Occipital lobe (tissue), 2 donors: ENCODE measurements around the gene AASDH. TPM values are rescaled to one million over a fixed set of nuclear protein-coding genes. Genes with fewer than 3 reads are reported as not detected.

Source experiments
- DNase-seq: peaks from one replicate; lab custom pipeline; 2025; lab: John Stamatoyannopoulos, UW
- total RNA-seq: library from RNA; depleted of rRNA; stranded (reverse); fragments of >200 nt; gene quantifications from one replicate; pipeline ENCODE4 v1.2.3, GENCODE V29; 2014

Gene AASDH, protein sequence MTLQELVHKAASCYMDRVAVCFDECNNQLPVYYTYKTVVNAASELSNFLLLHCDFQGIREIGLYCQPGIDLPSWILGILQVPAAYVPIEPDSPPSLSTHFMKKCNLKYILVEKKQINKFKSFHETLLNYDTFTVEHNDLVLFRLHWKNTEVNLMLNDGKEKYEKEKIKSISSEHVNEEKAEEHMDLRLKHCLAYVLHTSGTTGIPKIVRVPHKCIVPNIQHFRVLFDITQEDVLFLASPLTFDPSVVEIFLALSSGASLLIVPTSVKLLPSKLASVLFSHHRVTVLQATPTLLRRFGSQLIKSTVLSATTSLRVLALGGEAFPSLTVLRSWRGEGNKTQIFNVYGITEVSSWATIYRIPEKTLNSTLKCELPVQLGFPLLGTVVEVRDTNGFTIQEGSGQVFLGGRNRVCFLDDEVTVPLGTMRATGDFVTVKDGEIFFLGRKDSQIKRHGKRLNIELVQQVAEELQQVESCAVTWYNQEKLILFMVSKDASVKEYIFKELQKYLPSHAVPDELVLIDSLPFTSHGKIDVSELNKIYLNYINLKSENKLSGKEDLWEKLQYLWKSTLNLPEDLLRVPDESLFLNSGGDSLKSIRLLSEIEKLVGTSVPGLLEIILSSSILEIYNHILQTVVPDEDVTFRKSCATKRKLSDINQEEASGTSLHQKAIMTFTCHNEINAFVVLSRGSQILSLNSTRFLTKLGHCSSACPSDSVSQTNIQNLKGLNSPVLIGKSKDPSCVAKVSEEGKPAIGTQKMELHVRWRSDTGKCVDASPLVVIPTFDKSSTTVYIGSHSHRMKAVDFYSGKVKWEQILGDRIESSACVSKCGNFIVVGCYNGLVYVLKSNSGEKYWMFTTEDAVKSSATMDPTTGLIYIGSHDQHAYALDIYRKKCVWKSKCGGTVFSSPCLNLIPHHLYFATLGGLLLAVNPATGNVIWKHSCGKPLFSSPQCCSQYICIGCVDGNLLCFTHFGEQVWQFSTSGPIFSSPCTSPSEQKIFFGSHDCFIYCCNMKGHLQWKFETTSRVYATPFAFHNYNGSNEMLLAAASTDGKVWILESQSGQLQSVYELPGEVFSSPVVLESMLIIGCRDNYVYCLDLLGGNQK
- 41.8 TPM for total RNA-seq

DNA sequence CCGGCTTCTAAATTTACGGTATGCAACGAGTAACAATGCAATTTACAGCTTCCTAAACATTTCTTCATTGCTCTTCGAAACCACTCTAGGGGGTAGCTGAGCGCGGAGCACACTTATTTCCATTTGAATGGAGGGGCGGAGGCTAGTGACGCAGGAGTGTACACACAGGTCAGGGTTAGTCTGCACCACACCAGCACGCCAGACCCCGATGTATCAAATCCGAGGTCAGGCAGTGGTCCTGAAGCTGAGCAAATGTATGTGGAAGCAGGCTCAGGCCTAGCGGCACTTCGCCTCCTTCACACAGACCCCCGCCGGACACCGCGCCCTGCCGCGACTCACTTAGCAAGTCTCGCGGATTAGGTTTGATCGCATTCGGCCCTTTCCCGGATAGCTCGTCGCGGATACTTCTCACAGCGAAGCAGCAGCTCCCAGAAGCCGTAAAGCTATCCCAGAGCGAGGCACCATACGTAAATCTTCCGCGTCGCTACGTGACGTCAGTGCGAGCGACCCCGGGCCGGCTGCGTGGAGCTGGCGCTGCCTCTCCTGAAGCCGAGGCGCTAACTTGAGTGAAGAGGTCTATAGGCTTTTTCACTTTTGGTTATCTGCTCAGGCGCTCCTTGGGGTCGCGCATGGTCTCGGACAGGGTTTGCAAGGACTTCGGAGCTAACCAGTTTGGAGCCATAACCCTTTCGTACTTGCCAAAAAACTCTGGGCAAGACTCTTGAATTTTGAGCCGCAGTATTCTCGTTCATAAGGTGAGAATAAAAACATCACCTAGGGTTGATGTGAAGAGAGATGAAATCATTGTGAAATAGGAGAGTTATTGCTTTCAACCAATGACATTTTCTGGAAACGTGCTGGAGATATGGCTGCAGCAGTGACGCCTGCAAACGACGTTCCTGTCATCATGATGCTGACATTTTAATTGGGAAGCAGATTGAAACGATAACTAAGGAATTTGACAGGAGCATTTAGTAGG is at the start of gene AASDH:
TSS of gene AASDH (minus strand) at position 469 of the 979 bp plus-strand sequence. CDS start 3,192 bp downstream, outside the sequence.
- peak; percentile 92 for DNase-seq

DNA sequence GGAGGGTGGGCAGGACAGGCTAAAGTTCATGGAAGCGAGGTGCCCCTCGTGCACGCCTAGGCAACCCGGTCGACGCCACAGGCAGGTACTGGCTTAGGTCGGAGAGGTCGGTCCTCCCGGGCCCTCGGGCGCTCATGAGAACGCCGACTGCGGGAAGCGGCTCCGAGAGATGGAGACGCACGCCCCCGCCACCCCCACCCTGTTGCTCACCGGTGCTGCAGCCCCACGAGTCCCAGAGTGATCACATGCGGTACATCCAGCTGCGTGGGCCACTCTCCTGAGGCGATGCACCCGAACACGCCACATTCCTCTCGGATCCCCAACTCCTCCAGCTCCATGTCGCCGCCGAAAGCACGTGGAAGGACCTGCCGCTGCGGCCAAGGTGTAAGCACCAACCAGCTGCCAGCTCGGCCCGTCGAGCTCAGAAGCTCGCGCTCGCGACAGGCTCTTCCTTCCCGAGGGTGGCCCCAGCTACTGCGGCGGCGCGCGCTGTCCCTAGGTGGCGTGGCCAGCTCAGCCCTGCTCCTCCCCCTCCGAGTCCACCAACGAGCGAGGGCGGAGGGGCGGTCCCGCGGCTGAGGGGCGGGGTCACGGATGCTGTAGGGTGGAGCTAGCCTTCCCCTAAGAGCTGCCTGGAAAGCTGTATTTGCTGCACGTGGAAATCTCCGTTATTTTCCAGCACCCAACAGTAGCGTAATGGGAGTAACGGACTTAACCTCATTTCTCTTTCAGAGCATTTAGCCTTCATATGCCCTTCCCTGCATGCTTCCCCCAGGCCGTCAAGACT is 48.0 kb upstream of the AASDH start, which contains the start of gene PPAT:
TSS of gene PPAT (minus strand) at position 476 of the 787 bp plus-strand sequence. CDS start at position 338, 138 bp downstream.
- peak; percentile 98 for DNase-seq

DNA sequence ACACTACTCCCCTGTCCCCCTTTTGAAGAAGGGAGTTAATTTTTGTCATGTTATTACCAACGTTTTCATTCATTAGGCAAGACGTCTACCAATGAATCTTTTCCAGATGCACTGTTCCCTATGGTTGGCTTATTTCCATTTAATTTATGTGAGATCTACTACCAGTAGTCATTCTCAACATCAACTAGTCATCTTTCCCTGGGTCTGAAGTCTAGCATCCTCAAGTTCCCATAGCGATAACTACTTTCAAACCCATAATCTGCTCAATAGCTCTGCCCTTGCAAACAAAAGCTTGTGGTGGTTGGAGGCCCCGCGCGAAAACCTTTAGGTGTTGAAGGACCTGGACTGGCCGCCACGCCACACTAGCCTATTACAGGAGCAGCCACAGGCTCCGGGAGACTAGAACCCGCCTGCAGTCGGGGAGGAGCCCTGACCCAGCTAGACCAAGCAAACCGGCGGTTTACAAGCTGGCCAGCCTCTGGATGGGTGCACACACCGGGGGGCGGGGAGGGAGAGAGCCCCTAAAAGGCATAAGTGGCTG is 47.4 kb upstream of the AASDH start:
- DNase-seq = no peak

DNA sequence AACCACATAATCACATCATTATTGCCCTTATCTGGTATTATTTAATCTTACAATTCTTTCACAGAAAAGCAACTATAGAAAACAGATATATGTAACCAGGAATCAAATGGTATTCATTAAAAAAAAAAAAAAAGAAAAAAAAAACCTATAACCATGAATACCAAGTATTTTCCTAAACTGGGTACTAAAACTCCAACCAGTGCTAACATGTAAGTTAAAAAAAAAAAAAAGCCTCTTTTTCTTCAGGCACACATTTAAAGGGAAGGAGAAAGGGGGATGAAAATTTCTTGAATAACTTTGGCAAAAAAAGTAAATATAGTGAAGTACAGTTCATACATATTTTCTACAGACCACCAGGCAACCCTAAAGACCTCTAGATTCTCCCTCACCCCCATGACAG is 46.0 kb upstream of the AASDH start:
- DNase-seq = no peak

DNA sequence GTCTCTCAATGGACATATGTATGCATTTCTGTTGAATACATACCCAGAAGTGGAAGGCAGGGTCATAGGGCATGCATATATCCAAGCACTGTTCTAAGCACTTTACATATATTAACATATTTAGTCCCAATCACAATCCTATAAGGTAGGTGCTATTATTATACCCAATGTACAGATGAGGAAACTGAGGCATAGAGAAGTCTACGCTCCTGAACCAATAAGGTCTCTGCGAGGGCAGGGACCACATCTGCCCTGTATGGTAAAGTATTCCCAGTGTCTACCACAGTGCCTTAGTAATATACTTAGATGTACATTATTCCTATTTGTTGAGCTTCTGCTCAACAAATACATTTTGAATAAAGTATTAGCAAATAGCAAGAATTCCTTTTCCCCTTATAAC is 42.9 kb upstream of the AASDH start:
- DNase-seq = no peak

DNA sequence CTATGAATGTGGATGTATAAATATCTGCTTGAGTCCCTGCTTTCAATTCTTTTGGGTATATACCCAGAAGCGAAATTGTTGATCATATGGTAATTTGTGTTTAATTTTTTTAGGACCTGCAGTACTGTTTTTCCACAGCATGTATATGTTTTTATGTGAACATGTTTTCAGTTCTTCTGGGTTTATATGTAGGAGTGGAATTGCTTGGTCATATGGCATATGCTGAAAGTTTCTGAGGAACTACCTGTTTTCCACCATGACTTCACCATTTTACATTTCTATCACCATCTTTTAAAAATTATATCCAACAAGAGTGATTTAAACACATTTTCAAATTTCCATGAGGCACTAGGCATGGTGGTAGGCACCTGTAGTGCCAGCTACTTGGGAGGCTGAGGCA is 39.9 kb upstream of the AASDH start:
- no peak for DNase-seq

DNA sequence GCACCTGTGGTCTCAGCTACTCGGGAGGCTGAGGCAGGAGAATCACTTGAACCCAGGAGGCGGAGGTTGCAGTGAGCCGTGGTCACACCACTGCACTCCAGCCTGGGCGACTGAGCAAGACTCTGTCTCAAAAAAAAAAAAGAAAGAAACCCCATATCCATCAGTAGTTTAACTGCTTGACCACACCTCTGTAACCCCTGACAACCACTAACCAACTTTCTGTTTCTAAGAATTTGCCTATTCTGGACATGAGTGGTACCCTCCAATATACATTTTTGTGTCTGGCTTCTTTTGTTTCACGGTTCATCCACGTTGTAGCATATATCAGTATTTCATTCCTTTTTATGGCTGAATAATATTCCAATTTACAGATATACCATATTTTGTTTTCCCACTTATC is 39.0 kb upstream of the AASDH start:
- no peak for DNase-seq

DNA sequence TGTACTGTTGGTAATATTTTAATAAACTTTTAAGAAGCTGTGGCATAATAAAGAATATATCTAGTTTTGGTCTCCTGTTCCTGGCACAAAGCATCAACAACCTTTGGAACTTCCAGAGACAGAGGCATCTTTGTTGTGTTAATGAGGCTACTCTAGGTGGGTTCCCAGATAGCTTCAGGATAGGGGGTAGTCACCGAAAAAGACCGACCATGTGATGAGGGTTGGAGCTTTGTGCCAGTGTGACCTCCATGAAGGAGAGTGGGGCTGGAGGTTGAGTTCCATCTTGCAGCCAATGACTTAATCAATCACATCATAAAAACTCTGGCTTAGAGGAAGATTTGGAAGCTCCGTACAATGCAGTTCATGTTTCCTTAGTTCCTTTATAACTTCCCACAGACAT is 38.2 kb upstream of the AASDH start:
- no peak for DNase-seq

DNA sequence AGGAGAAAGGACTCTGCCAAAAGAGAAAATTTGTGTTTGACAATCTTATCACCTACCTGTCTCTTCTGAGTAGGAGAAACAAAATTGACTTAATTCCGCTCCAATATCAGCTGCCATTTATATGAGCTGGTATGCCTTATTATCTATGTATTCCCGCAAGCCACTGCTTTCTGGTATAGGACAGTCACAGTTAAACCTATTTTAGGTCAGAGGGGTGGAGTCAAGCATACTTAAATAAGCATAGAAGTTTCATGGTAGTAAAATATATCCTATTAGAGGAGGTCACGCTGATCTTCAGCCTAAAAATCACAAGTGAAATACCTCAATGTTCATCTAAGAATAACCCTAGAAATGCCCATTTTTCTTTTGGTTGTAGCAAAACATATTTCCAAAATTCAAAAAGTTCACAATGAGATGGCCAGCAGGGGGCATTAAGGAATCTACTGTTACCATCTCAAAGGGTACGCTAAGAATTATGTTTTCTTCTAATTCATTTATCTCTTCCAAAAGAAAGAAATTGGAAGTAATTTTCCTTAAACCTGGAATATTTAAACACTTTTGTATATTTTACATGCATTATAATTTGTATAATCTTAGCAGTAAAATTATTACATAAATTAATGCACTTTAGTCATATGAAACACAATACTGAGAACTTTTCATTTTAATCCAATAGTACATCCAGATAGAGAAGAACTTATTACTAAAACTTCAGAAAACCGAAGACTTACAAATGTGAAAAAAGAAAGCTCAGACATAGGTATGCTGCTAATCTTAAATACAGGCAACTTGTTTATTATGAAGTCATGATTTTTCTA is 37.6 kb upstream of the AASDH start:
- no peak for DNase-seq

DNA sequence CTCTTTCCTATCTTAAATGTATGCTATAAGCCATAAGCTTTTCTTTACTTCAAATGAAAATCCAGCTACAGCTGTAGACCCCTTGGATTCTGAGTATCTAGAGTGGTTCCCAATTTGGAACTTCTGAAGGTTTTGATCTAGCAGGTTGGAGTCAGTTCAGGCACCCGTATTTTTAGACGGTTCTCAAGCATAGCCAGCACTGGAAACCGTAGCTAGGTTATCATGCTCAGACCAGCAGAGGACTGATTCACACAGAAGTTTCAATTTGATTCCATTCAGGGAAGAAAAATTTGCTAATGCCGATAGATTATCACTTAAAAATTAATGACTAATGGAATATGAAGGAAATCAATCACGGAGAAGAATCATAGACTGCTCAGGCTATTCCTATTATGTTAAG is 36.9 kb upstream of the AASDH start:
- no peak for DNase-seq

DNA sequence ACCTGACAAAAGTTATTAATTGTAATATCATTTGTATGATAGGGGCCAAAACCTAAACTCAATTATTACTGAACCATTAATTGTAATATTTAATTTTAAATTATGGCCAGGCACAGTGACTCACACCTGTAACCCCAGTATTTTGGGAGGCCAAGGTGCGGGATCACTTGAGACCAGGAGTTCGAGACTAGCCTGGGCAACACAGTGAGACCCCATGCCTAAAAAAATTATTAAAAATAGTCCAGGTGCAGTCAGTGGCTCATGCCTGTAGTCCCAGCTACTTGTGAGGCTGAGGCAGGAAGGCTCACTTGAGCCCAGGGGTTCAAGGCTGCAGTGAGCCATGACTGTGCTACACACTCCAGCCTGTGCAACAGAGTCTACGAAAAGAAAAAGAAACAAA is 30.1 kb upstream of the AASDH start:
- no peak for DNase-seq

DNA sequence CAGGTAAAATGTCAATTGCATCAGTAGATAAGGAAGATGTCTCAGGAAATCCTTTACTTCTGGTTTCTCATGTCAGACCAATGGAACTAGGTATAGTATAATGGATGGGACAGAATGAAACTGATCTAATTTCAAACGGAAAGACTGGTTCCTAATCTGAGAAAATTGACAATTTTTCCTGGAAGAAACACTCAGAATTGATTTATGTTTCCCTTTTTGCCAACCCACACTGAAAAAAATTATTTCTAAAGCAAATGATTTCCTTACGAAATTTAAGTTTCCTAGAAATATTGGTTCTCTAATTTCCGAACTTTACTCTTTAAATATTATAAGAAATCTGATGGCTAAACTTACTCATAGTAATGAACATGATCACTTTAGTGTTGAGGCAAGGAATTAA is 29.1 kb upstream of the AASDH start:
- no peak for DNase-seq

DNA sequence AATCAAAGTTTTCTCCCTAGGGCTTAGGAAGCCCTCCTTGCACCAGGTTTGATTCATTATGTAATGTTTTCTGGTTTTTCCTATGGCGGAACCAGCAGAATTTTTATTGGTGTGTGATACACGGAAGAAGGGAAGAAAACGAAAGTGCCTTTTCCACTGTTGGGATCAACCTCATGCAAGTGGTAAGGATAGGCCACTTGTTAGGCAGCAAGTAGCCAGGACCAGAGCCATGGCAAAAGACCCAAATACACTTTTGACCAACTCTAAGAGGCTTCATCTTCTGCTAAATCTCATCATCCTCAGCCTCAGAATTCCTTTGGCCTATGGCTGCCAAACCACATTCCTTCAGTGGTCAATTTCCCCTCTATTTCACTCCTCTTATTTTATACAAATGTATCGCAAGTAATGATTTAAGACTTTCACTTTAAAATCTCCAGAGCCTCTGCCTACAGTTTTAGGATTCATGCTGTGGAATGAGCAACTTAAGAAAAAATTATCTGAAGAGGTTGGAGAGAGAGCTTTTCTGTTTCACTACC is 26.9 kb upstream of the AASDH start:
- no peak for DNase-seq

DNA sequence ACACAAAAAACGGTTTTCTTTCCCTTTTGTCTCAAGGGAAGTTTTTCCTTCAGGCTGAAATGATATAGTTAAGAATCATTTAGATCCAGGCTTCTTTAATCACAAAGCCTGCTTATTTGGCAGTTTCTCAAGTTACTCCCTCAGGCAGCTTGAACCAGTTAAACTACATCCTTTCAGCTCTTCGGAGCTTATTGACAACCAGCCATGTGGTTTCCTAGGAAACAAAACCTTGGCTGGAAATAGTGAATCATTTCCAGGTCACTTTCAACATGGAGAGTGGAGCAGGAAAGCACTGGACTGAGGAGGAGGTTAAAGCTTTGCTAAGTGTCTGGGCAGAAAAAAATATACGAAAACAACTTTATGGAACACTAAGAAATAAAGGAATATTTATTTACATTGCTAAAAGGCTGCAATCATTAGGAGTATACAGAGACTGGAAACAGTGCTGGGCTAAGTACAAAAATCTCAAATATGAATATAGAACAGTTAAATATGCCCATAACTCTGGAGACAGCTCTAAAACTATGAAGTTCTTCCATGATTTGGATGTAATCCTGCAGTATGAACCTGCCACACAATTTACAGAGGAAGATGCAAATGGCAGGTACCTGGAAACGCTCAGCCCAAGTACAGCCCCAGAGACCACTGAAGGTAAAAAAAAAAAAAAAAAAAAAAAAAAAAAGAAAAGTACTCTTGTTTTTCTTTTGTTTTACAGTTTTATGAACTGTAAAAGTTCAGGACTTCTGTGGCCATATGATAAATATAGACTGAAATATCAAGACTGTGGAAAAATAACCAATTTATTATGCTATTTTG is 23.2 kb upstream of the AASDH start:
- peak; percentile 32 for DNase-seq

DNA sequence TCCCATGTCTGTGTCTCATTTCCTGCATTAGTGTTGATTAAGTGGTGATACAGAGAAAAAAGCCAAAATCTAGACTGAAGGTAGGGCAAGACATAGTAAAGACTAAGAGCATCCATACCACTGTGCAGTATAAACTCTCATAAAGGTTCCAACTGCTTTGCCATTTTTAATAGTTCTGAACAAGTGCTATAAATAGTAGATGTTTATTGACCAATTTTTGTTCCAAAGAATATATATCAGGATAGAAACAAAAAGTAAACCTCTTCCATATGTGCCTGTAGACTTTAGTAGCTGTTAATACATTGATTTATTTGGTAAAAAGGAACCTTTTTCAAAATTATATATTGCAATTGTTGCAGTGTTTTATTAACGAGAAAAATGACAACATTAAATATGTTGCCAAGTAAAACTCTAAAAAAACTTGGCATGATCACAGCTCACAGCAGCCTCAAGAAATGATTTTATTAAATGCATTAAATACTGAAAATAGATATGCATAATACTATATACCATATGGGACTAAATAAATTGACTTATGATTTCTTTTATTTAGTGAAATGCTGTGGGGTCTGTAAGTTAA is 22.3 kb upstream of the AASDH start:
- no peak for DNase-seq

DNA sequence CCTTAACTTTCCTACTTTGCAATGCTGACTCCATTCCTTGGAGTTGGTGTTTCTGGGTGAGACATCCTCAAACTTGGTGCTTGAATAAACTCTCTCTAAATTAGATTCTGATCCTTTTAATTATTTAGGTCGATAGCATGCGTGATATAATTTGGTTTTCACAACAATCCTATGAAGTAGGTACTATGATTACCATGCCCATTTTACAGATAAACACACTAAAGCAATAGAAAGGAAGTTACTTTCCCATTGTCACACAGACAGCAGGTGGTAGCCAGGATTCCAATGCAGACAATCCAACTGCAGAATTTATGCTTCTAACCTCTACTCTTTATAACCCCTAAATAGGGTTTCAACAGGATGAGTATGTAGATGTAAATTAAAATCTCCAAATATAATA is 21.7 kb upstream of the AASDH start:
- no peak for DNase-seq

DNA sequence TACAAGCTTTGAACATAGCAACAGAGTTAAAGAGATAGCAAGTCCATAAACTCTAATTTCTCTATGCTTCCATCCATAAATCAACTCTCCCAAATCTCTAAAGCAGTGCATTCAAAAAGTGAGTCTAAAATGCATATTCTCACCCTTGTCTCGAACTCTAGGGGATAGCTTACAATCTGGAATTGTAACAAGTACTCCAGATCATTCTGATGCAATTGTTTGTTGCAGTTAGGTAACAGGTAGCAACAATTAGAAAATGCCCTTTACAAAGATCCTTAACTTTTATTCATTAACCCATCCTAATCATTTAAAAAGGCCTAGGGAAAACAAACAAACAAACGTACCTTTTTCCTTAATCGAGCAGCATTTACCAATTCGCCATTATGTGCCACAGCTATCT is 18.9 kb upstream of the AASDH start:
- no peak for DNase-seq
